HAP-1 (cell line): ENCODE data around the gene GOLPH3L.
"Not testable (repeated sequence)": the region's sequence is repeated elsewhere in the genome, so short reads cannot be mapped to it uniquely, and the experiment has no call there.

ENCODE experiments used
- DNase-seq, 2 experiments: peaks; one replicate each; pipeline ENCODE4 v3.0.0-alpha.2; 2016 to 2020; ENCODE audit warnings: low spot score in 2 of 2
- H3K27me3 ChIP-seq: fragments of 250-450 bp; sonication (Bioruptor Pico); 2 replicates; pipeline ENCODE4 v1.5.1; 2020; ENCODE audit warnings: low read depth, mild to moderate bottlenecking, moderate library complexity
- H3K36me3 ChIP-seq: fragments of 250-450 bp; sonication (Bioruptor Pico); replicated peaks from 2 replicates; pipeline ENCODE4 v1.5.1; 2020; ENCODE audit warnings: mild to moderate bottlenecking
- H3K4me1 ChIP-seq: fragments of 250-450 bp; sonication (Bioruptor Pico); 2 replicates; pipeline ENCODE4 v1.5.1; 2020; ENCODE audit warnings: mild to moderate bottlenecking
- H3K4me3 ChIP-seq: fragments of 250-450 bp; sonication (Bioruptor Pico); 2 replicates; pipeline ENCODE4 v1.5.1; 2020; ENCODE audit warnings: mild to moderate bottlenecking, moderate library complexity
- H3K9me3 ChIP-seq: fragments of 250-450 bp; sonication (Bioruptor Pico); 2 replicates; pipeline ENCODE4 v1.5.1; 2020; ENCODE audit warnings: mild to moderate bottlenecking, moderate library complexity
- in situ Hi-C: fragments of 300-500 bp; cut with MboI; formaldehyde crosslinking; loops from 3 replicates; pipeline ENCODE4 v1.14.3; 2020; ENCODE audit warnings: low sequenced_read_pairs, inconsistent platforms, mixed read lengths

GOLPH3L gene

DNA sequence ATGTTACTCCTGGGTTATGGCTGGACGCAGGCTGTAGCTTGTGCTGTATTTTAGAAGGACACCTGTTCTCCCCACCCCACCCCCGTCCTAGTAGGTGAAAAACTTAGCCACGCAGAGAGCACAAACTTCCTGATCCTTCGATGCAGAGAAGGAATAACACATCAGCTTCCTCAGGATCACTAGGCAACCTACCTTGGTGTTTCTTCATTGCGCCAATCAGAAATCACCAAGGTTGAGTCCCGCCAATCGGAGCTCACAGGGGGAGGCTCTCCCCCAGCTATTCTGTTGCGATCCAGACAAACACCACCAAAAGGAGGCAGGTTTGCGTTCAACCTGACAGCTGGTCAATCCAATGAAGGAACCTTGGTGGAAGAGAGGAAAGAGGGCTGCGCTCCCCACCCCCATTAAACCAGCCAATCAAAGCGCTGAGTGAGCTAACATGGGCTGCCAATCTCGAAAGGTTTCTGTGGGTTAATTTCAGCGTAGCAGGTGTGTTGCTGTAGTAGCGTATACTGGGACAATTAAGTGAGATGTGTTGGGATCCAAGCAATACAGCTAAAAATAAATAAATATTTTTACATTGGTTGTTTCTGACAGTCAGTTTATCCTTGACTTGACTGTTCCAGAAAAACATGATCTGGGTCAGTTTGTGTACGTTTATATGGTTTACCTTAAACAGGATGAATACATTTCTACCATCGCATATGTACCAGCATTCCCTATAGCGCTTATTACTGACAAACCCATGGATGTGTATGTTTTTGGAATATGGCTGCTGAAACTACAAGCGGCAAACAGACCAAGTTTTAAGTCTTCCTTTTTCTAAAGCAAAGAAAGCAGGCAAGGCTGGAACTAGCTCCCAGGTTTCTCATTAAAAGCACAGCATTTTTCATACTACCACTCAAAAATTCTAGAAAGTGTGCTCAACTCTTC is at the start of gene GOLPH3L:
TSS of gene GOLPH3L (minus strand) at position 160 of the 933 bp plus-strand sequence. CDS start 2,316 bp downstream, outside the sequence.
- in situ Hi-C loops, result no loop called here

DNA sequence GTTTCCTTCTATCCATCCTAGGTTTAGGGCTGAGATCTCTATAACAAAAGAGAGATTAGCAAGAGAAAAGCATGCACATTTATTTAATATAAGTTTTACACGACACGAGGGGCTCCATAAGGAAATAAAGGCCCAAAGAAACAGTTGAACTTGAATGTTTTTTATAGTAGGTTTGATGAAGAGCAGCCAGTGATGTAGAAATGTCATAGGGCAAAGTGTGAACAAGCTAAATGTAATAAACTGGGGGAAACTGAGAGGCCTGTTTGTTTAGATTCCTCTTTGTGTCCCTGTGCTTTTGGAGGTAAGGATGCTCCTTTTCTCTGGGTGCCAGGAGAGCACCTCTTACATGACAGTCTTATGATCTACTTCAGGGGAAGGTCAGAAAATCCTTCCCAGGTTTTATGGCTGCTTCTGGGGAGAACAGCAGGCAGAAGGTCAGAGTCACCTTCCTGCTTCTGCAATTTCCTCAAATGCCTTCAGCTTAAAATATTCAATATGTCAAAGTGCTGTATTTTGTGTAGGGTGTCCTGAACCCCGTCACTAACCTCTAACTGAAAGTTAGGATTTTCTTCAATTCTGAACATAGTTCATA is 33.3 kb upstream of the GOLPH3L start:
- in situ Hi-C loops, result no loop called here
- H3K9me3 ChIP-seq, result no peaks in the 10 kb centered on the region
- no peak for DNase-seq
- peaks cover 3% of the 10 kb centered on the region; the same call in 1 of the 2 replicates for H3K4me1 ChIP-seq
- H3K4me3 ChIP-seq, result no peak overlapping the region
- no peaks in the 10 kb centered on the region for H3K27me3 ChIP-seq
- H3K36me3 ChIP-seq, result no peaks in the 10 kb centered on the region

More for the DNA sequence above, at the start of gene GOLPH3L:
- Histone ChIP-seq H3K4me1 (peaks cover 8% of the 10 kb centered on the region), H3K27me3 (peaks cover 3% of the 10 kb centered on the region; the same call in 1 of the 2 replicates), H3K9me3 (no peaks in the 10 kb centered on the region), H3K36me3 (peaks cover 18% of the 10 kb centered on the region), H3K4me3 (peak within 1 kb of the TSS; percentile 52)
- peak; percentile 96 to 98 for DNase-seq

- Histone ChIP-seq H3K4me3 (no peak overlapping the region), H3K9me3 (no peaks in the 10 kb centered on the region), H3K27me3 (no peaks in the 10 kb centered on the region), H3K4me1 (no peaks in the 10 kb centered on the region), H3K36me3 (no peaks in the 10 kb centered on the region)
- in situ Hi-C loops, result no loop called here
- DNase-seq, result no peak
Observed at GRCh38 chr1:150724336-150724735, 27.4 kb upstream of the GOLPH3L start.

- no peak within 1 kb of the TSS for H3K4me3 ChIP-seq
- DNase-seq, result no peak
- H3K9me3 ChIP-seq, result no peaks in the 10 kb centered on the region
- H3K36me3 ChIP-seq, result no peaks in the 10 kb centered on the region
- in situ Hi-C loops, result no loop called here
- H3K27me3 ChIP-seq, result no peaks in the 10 kb centered on the region
- no peaks in the 10 kb centered on the region for H3K4me1 ChIP-seq
Observed at GRCh38 chr1:150720703-150721102, 23.7 kb upstream of the GOLPH3L start, which contains the start of gene HORMAD1. HORMAD1 (minus strand) TSS chr1:150720895; CDS start chr1:150719505, 1,390 bp downstream.

DNA sequence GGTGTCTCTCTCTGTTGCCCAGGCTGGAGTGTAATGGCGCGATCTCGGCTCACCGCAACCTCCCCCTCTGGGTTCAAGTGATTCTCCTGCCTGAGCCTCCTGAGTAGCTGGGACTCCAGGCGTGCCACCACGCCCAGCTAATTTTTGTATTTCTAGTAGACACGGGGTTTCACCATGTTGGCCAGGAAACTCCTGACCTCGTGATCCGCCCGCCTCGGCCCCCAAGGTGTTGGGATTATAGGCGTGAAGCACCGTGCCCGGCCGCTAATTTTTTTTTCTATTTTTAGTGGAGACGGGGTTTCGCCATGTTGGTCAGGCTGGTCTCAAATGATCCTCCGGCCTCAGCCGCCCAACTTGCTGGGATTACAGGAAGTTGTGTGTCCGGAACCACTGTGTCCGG is 23.1 kb upstream of the GOLPH3L start:
- no peaks in the 10 kb centered on the region for H3K36me3 ChIP-seq
- in situ Hi-C loops, result no loop called here
- H3K4me3 ChIP-seq, result no peak overlapping the region
- H3K27me3 ChIP-seq, result no peaks in the 10 kb centered on the region
- H3K9me3 ChIP-seq, result no peaks in the 10 kb centered on the region
- H3K4me1 ChIP-seq, result no peaks in the 10 kb centered on the region
- DNase-seq, result no peak

DNA sequence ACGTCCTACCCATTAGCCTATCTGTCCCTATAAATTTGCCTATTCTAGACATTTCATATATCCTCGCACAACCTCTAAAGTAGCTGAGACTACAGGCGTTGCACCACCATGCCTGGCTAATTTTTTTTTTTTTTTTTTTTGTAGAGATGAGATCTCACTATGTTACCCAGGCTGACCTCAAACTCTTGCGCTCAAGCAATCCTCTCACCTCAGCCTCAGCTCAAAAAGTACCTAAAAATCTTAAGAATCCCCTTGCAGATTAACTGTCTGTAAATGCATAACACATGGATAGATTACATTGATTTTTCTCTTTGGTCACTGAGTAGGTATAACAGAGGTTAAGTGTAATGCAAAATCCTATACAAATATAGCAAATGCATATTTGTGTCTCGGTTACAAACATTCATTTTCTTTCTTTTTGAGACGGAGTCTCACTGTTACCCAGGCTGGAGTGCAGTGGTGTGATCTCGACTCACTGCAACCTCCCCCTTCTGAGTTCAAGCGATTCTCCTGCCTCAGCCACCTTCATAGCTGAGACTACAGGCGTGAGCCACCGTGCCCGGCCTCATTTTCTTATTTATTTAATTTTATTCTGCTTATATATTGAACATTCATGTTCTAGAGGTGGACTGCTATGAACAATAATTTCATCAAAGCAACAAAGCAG is 21.4 kb upstream of the GOLPH3L start:
- H3K36me3 ChIP-seq, result no peaks in the 10 kb centered on the region
- H3K4me3 ChIP-seq, result no peak overlapping the region
- H3K9me3 ChIP-seq, result no peaks in the 10 kb centered on the region
- H3K27me3 ChIP-seq, result no peaks in the 10 kb centered on the region
- no peak for DNase-seq
- H3K4me1 ChIP-seq, result no peaks in the 10 kb centered on the region
- in situ Hi-C loops, result no loop called here

- H3K4me1 ChIP-seq, H3K4me3 ChIP-seq, in situ Hi-C loops, H3K36me3 ChIP-seq, H3K9me3 ChIP-seq, DNase-seq, H3K27me3 ChIP-seq: not testable (repeated sequence)
Observed at GRCh38 chr1:150709031-150709430, 12.1 kb upstream of the GOLPH3L start.

DNA sequence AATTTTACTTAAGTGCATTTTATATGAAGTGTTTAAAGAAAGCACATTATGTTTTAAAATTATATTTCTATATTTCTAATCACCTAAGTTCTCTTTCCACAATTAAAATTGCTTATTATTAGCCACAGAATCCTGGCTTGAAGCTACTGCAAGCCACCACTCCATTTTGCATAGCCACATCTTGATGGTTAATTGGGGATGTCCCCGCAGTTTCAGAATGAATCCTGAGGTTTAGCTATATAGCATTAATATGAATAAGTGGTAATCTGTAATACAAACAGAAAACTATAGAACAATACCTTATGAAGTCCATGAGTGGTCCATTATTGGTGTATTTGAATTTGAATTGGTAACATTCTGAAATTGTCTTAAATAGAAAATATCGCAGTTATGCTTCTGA is 11.6 kb upstream of the GOLPH3L start:
- H3K4me3 ChIP-seq, result no peak overlapping the region
- DNase-seq, result no peak
- in situ Hi-C loops, result no loop called here
- no peaks in the 10 kb centered on the region for H3K27me3 ChIP-seq
- no peaks in the 10 kb centered on the region; the same call in 1 of the 2 replicates for H3K4me1 ChIP-seq
- H3K9me3 ChIP-seq, result no peaks in the 10 kb centered on the region
- H3K36me3 ChIP-seq, result no peaks in the 10 kb centered on the region

- Histone ChIP-seq H3K4me1 (no peaks in the 10 kb centered on the region; the same call in 1 of the 2 replicates), H3K4me3 (no peak overlapping the region), H3K36me3 (no peaks in the 10 kb centered on the region), H3K9me3 (no peaks in the 10 kb centered on the region), H3K27me3 (no peaks in the 10 kb centered on the region)
- no peak for DNase-seq
- in situ Hi-C loops, result no loop called here
Observed at GRCh38 chr1:150706091-150706490, 9.1 kb upstream of the GOLPH3L start.

- no peaks in the 10 kb centered on the region; the same call in 1 of the 2 replicates for H3K4me1 ChIP-seq
- no peak overlapping the region for H3K4me3 ChIP-seq
- H3K36me3 ChIP-seq, result no peaks in the 10 kb centered on the region
- H3K9me3 ChIP-seq, result no peaks in the 10 kb centered on the region
- DNase-seq, result no peak
- H3K27me3 ChIP-seq, result peaks cover 3% of the 10 kb centered on the region; the same call in 1 of the 2 replicates
- in situ Hi-C loops, result no loop called here
Observed at GRCh38 chr1:150703427-150703826, 6.5 kb upstream of the GOLPH3L start.

DNA sequence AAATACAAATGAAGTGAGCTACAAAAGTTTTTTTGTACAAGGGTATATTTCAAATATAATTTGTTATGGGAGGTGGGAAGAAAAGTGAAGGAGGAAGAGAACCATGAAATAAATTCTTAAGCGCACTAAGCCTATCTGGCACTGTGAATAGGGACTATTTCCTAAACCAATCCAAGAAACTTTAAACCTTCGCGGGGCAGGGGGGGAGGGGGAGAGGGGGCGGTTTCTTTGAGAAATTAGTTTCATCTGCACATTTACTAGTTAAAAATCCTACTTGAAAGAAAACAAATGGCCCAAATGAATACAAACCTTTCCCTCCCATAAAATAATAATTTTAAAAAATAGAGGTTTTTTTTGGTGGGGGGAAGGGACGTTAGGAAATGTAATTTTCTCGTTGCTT is 364 bp downstream of the GOLPH3L start:
- in situ Hi-C loops, result no loop called here
- H3K4me3 ChIP-seq, result peak overlapping the region; percentile 52
- H3K4me1 ChIP-seq, result peaks cover 8% of the 10 kb centered on the region
- peak in 1 of 2 experiments; percentile 28 for DNase-seq
- H3K27me3 ChIP-seq, result peaks cover 3% of the 10 kb centered on the region; the same call in 1 of the 2 replicates
- H3K36me3 ChIP-seq, result peaks cover 20% of the 10 kb centered on the region
- no peaks in the 10 kb centered on the region for H3K9me3 ChIP-seq

DNA sequence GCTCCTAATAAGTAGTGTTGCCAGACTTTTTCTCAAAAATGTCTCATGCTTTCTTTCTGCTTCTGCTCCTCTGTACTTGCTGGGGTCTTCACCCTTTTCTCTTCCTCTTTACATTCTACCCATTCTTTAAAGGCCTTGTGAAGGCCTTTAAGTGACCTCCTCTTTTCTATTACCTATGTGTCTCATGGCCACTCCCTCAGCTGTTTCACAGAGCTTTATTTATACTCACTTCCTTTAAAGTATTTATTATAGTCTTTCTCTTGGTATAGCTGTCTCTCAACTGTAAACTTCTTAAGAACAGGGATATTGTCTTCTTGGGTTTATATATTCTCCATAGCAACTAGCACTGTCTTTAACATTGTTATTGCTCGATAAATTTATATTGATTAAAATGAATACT is 792 bp downstream of the GOLPH3L start:
- DNase-seq, result no peak
- peaks cover 20% of the 10 kb centered on the region for H3K36me3 ChIP-seq
- H3K4me3 ChIP-seq, result peak overlapping the region; percentile 52
- H3K4me1 ChIP-seq, result peaks cover 8% of the 10 kb centered on the region
- in situ Hi-C loops, result no loop called here
- H3K27me3 ChIP-seq, result peaks cover 3% of the 10 kb centered on the region; the same call in 1 of the 2 replicates
- no peaks in the 10 kb centered on the region for H3K9me3 ChIP-seq

GRCh38 chr1:150695561-150695960 is 1.4 kb downstream of the GOLPH3L start:
- peaks cover 3% of the 10 kb centered on the region; the same call in 1 of the 2 replicates for H3K27me3 ChIP-seq
- no peaks in the 10 kb centered on the region for H3K9me3 ChIP-seq
- peaks cover 20% of the 10 kb centered on the region for H3K36me3 ChIP-seq
- DNase-seq, result no peak
- H3K4me3 ChIP-seq, result peak overlapping the region; percentile 52
- peaks cover 8% of the 10 kb centered on the region for H3K4me1 ChIP-seq
- in situ Hi-C loops, result no loop called here
